ENCODE measurements around the gene TSHZ3. TPM values are rescaled to one million over a fixed set of nuclear protein-coding genes. Genes with fewer than 3 reads are reported as not detected.

The TSHZ3 gene
- total RNA-seq, 4 donors from 2014 or later = 4.9 to 8.1 (median 7.5) TPM

DNA sequence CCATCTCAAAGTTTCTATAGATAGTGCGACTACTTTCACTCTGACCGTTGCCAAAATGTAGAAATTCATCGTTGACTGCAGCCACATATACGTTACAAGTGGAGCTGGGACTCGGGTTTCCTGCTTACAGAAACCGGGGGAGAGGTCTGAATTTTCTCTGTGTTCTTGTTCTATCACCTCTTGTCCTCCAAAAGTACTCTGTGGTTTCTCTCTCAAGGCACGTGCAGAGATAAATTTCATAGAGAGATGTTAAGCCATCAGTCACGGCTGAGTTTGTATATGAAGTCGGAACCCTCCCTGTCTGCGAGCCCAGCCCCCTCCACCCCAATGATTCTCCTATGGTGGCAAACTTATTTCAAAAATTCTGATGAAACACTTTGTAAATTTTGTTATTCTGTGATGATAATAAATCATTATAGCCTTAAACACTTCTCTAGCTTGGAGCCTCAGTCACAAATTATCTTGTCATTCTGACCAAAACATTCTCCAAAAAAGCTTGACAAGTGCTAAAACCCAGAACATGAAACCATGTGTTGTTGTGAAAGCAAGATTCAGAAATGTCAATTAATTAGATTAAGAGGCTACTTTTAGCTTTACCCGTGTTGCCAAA, 87.5 kb downstream of the TSHZ3 start:
- TF ChIP-seq CTCF (IDR thresholded peaks at IDR 0.05; ENCODE audit: low read depth) = no peak

DNA sequence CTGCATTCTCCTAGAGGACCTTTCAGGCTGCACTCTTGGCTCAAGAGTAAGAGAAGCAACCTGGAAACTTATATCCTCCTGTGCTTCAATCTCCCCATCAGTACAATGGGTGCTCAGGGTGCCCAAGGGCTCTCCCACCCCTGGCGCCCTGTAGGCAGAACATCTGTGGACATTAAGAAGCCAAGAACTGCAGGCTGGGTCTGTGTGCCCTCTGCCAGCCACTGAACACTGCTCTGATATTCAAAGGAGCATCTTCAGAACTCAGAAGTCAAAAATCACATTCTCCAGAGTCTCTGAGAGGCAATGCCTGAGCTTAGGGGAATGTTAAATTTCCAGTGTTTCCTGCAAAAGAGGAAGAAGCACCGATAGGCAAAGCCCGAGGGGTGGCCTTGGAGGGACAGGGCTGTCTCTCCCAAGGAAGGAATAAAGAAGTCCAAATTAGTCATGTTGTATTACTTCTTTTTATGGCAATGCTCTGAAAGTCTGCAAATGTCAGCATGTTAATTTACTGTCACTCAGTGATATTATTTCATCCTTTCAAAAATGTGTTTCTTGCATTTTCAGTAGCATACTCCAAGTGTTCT, 88.1 kb downstream of the TSHZ3 start:
- TF ChIP-seq CTCF (IDR thresholded peaks at IDR 0.05; ENCODE audit: low read depth) = no peak

GRCh38 chr19:31260171-31260933, 88.9 kb downstream of the TSHZ3 start:
- no peak for TF ChIP-seq CTCF (IDR thresholded peaks at IDR 0.05; ENCODE audit: low read depth)

DNA sequence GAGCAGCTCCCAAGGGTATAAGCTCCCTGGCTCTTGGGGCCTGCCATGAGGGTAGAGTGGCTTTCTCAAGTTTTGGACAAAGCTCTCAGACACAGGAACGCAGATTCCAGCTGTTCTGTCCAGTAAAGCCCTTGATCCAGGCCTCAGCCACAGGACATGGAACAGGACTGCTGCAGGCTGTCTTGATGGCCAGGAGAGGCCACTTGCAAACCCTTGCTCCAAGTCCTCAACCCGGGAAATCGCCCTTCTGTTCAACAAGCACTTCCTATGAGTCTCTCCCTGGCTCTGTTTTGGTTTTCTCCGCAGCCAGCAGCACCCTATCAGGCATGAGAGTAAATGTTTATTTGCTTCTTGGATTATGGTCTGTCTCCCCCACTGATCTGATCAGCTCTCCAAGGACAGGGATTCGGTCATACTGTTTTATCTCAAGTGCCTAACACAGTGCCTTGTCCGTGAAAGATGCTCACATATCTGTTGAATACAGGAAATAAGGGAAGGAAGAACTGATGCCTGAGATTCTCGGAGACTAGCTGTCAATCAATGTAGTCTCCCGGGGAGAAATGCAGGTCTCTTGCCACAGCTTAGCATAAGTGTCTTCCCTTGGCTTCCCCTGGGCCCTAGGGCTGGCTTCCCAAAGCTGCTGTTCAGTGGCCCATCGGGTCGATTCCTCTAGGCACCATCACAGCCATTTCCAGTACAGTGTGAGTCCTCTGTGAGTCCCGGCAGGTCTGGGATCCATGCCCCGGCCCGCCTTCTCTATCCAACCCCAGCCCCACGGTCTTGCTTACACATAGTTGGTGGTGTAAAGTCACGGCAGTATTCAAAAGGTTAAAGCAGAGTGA, 90.8 kb downstream of the TSHZ3 start:
- TF ChIP-seq CTCF (IDR thresholded peaks at IDR 0.05; ENCODE audit: low read depth) = no peak

DNA sequence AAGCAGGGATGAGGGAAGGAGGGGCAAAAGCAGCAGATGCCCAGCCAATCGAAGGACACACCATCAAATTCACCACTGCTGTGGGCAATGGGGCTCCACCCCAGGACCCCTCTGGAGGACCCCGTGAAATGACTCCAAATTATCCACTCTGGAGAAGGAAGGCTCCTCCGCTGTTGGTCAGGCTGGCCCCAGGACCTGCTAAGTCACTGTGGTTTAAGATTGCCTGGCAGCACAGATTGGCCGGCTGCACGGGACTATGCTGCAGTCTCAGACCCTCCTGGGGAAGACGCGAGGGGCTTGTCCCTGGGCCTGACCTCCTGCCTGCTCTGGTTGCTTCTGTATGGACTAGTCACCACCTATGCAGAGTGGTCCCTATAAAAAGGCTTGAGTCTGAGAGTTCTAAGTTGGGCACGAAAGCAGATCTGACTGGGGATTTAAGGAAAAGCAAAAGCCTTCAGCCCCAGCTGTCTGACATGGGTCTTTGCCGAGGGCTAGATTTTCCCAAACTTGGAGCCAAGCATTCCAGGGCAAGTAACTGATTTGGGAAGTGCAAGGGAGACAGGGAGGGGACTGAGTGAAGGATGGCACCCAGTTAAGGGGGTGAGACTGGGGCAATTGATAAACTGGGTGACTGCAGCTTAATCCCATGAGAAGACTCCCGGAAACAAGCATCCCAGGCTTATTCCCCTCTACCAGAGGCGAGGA, 91.7 kb downstream of the TSHZ3 start:
- TF ChIP-seq CTCF (IDR thresholded peaks at IDR 0.05; ENCODE audit: low read depth) = no peak

DNA sequence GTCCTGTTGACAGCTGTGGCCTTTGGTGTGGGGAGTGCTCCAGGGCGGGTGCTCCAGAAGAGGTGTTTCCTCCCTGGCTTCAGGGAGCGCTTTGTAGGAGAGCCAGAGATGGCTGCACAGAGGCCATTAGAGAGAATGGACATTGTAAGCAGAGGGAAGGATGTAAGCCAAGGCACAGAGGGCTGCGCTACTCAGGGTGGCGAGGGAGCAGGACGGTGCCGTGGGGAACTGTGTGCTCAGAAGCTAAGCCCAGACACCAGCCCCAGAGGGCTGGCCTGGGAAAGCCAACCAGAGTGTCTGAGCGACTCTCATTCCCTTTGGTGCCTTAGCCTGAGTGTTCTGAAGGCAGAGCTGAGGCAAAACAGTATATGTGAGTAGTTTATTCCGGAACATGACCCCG, 92.2 kb downstream of the TSHZ3 start:
- TF ChIP-seq CTCF (IDR thresholded peaks at IDR 0.05; ENCODE audit: low read depth) = no peak
